ENCODE measurements around the gene NAGLU. TPM values are rescaled to one million over a fixed set of nuclear protein-coding genes. Genes with fewer than 3 reads are reported as not detected.
"Not testable (repeated sequence)": the region's sequence is repeated elsewhere in the genome, so short reads cannot be mapped to it uniquely, and the experiment has no call there.

NAGLU gene
- total RNA-seq, 1 experiment from 2014 or later, result 12.7 TPM

GRCh38 chr17:42521036-42521435 lies 15.0 kb upstream of the NAGLU start:
- DNase-seq (ENCODE audit: low read depth), result peak; percentile 62

GRCh38 chr17:42521666-42522262 lies 14.3 kb upstream of the NAGLU start:
- DNase-seq (ENCODE audit: low read depth), result no peak

GRCh38 chr17:42522263-42522790 lies 13.7 kb upstream of the NAGLU start:
- no peak for DNase-seq (ENCODE audit: low read depth)

GRCh38 chr17:42522798-42523278 lies 13.2 kb upstream of the NAGLU start:
- DNase-seq (ENCODE audit: low read depth), result no peak

- peak; percentile 42 for DNase-seq (ENCODE audit: low read depth)
These were observed 10.8 kb upstream of the NAGLU start for GRCh38 chr17:42525221-42525620.

GRCh38 chr17:42526031-42526444 lies 10.0 kb upstream of the NAGLU start:
- DNase-seq (ENCODE audit: low read depth), result peak; percentile 66

GRCh38 chr17:42527932-42528331 lies 8.1 kb upstream of the NAGLU start:
- no peak for DNase-seq (ENCODE audit: low read depth)

- DNase-seq (ENCODE audit: low read depth), result no peak
These were observed 7.0 kb upstream of the NAGLU start for GRCh38 chr17:42529061-42529460.

- DNase-seq (ENCODE audit: low read depth), result no peak
These were observed 5.0 kb upstream of the NAGLU start for GRCh38 chr17:42530952-42531454.

- DNase-seq (ENCODE audit: low read depth), result peak; percentile 59
These were observed 4.3 kb upstream of the NAGLU start for GRCh38 chr17:42531455-42532354.

GRCh38 chr17:42535155-42536047 lies 640 bp upstream of the NAGLU start:
- DNase-seq (ENCODE audit: low read depth), result no peak

- peak; percentile 86 for DNase-seq (ENCODE audit: low read depth)
These were observed 523 bp downstream of the NAGLU start for GRCh38 chr17:42536372-42537155.

GRCh38 chr17:42537156-42537805 lies 1.2 kb downstream of the NAGLU start:
- no peak for DNase-seq (ENCODE audit: low read depth)

- DNase-seq (ENCODE audit: low read depth), result no peak
These were observed 1.9 kb downstream of the NAGLU start for GRCh38 chr17:42537826-42538451.

- no peak for DNase-seq (ENCODE audit: low read depth)
These were observed 2.4 kb downstream of the NAGLU start for GRCh38 chr17:42538482-42538881.

- not testable (repeated sequence) for DNase-seq (ENCODE audit: low read depth)
These were observed 4.5 kb downstream of the NAGLU start for GRCh38 chr17:42540558-42540957.

- DNase-seq (ENCODE audit: low read depth), result no peak
These were observed 5.2 kb downstream of the NAGLU start for GRCh38 chr17:42541041-42541833.

GRCh38 chr17:42543190-42544079 lies 7.4 kb downstream of the NAGLU start:
- no peak for DNase-seq (ENCODE audit: low read depth)

Data from RPMI7951 (cell line).